Measurements from ENCODE around the gene BEGAIN.

- TF ChIP-seq EZH2 (IDR thresholded peaks at IDR 0.05; ENCODE audit: borderline replicate concordance, insufficient read depth, low read length, poor library complexity, severe bottlenecking) (no peak), CTCF (IDR thresholded peaks at IDR 0.05; ENCODE audit: poor library complexity, severe bottlenecking) (no peak), REST (IDR thresholded peaks at IDR 0.05; ENCODE audit: borderline replicate concordance) (no peak)
These were observed 4.5 kb upstream of the BEGAIN start for GRCh38 chr14:100591453-100592371.
